ENCODE results near the gene ZNF205. TPM values are rescaled to one million over a fixed set of nuclear protein-coding genes. Genes with fewer than 3 reads are reported as not detected.
A peak's percentile ranks its signal among the peaks of the same experiment; 100 is the strongest.
"Not testable (repeated sequence)": the region's sequence is repeated elsewhere in the genome, so short reads cannot be mapped to it uniquely, and the experiment has no call there.

The ZNF205 gene
- total RNA-seq, 1 experiment from 2014 or later: 17.4 TPM

GRCh38 chr16:3166505-3166886, 54.1 kb downstream of the ZNF205 start:
- H3K36me3 ChIP-seq (ENCODE audit: low read depth): no peaks in the 10 kb centered on the region
- H3K9me2 ChIP-seq (ENCODE audit: insufficient read depth): no peaks in the 10 kb centered on the region
- POLR2A ChIA-PET (ENCODE audit: unreplicated experiment): no interaction called here
- BruUV-seq (replicated peaks): no TSS peak
- H3F3A ChIP-seq (ENCODE audit: insufficient read depth, low read depth): peaks cover 20% of the 10 kb centered on the region
- H3K9me3 ChIP-seq (ENCODE audit: insufficient read depth, low read depth): no peaks in the 10 kb centered on the region
- intact Hi-C loops (cut with micrococcal nuclease; ENCODE audit: unreplicated experiment): loop anchor here (5.0 kb wide), 2 partner anchors 34 to 109 kb away; no protein-coding TSS in a partner anchor
- H3K27ac ChIP-seq: no peak overlapping the region
- no peaks in the 10 kb centered on the region for H3K27me3 ChIP-seq (ENCODE audit: insufficient read depth, low read depth)
- H3K4me1 ChIP-seq (replicated peaks; ENCODE audit: insufficient read depth): 0 out of 2 replicates have a peak, but pooled peaks cover 4% of the 10 kb centered on the region
- H3K79me2 ChIP-seq (ENCODE audit: low read depth): no peaks in the 10 kb centered on the region
- no peak overlapping the region for H3K4me2 ChIP-seq
- H4K20me1 ChIP-seq (ENCODE audit: insufficient read depth): no peaks in the 10 kb centered on the region
- peak in 1 of 2 experiments; percentile 52 for DNase-seq
- no peak overlapping the region for H2AFZ ChIP-seq
- TF ChIP-seq EZH2 (IDR thresholded peaks at IDR 0.05; ENCODE audit: low read depth): no peak
- TF ChIP-seq CTCF (conservative IDR thresholded peaks at IDR 0.05): no peak
- CTCF ChIA-PET: interaction anchor here (0.7 kb wide), 1 partner anchor 26 kb away, joined by 3 read pairs; no protein-coding TSS in a partner anchor
- H3K4me3 ChIP-seq: no peak overlapping the region

- POLR2A ChIA-PET (ENCODE audit: unreplicated experiment): interaction anchor here (0.6 kb wide), 1 partner anchor 19 kb away, joined by 4 read pairs; the partner anchor contains the start of gene OR1F1
- not testable (repeated sequence) for H2AFZ ChIP-seq; BruUV-seq (replicated peaks); H3K9me2 ChIP-seq (ENCODE audit: insufficient read depth); H3K4me1 ChIP-seq (replicated peaks; ENCODE audit: insufficient read depth); H3K36me3 ChIP-seq (ENCODE audit: low read depth); H3K27me3 ChIP-seq (ENCODE audit: insufficient read depth, low read depth); H4K20me1 ChIP-seq (ENCODE audit: insufficient read depth); H3K4me3 ChIP-seq; H3K79me2 ChIP-seq (ENCODE audit: low read depth); H3K27ac ChIP-seq; H3K9me3 ChIP-seq (ENCODE audit: insufficient read depth, low read depth); DNase-seq; H3K4me2 ChIP-seq
- peaks cover 22% of the 10 kb centered on the region for H3F3A ChIP-seq (ENCODE audit: insufficient read depth, low read depth)
- intact Hi-C loops (cut with micrococcal nuclease; ENCODE audit: unreplicated experiment): loop anchor here (5.0 kb wide), 2 partner anchors 36 to 111 kb away; no protein-coding TSS in a partner anchor
- CTCF ChIA-PET: interaction anchor here (0.6 to 0.7 kb wide), 2 partner anchors 69 to 347 kb away, joined by 3 to 5 read pairs; no protein-coding TSS in a partner anchor
Measured at GRCh38 chr16:3168729-3169128, 56.3 kb downstream of the ZNF205 start.

Other genes starting within 250 kb of the ZNF205 start
- 41.5 and 50.1 TPM in 2 replicates for gene FLYWCH2, start 229.4 kb upstream of the ZNF205 start, total RNA-seq (2021)
- 79.9 and 84.8 TPM in 2 replicates for gene FLYWCH1, start 200.7 kb upstream of the ZNF205 start, total RNA-seq (2021)
- gene KREMEN2, start 148.3 kb upstream of the ZNF205 start, total RNA-seq (2021): 8.4 and 16.2 TPM in 2 replicates
- gene PAQR4, start 143.2 kb upstream of the ZNF205 start, total RNA-seq (2021): 33.6 and 40.7 TPM in 2 replicates
- 105 and 112 TPM in 2 replicates for gene PKMYT1, start 132.1 kb upstream of the ZNF205 start, total RNA-seq (2021)
- 14.3 and 16.4 TPM in 2 replicates for gene CLDN9, start 99.7 kb upstream of the ZNF205 start, total RNA-seq (2021)
- 0.26 and 0.38 TPM in 2 replicates for gene CLDN6, start 94.4 kb upstream of the ZNF205 start, total RNA-seq (2021)
- gene TNFRSF12A, start 92.2 kb upstream of the ZNF205 start, total RNA-seq (2021): 226 and 242 TPM in 2 replicates
- 118 and 186 TPM in 2 replicates for gene HCFC1R1, start 88.6 kb upstream of the ZNF205 start, total RNA-seq (2021)
- gene THOC6, start 88.6 kb upstream of the ZNF205 start, total RNA-seq (2021): 69.9 and 109 TPM in 2 replicates
- gene BICDL2, start 75.6 kb upstream of the ZNF205 start, total RNA-seq (2021): 57.9 and 68.7 TPM in 2 replicates
- 0.28 and 0.83 TPM in 2 replicates for gene MMP25, start 66.0 kb upstream of the ZNF205 start, total RNA-seq (2021)
- 1.5 and 2.2 TPM in 2 replicates for gene IL32, start 46.9 kb upstream of the ZNF205 start, total RNA-seq (2021)
- gene ZSCAN10, start 13.3 kb upstream of the ZNF205 start, total RNA-seq (2021): 0.23 TPM in 1 of 2 replicates, not detected in the other
- gene ZNF213, start 22.4 kb downstream of the ZNF205 start, total RNA-seq (2021): 15.9 and 17.7 TPM in 2 replicates
- 1.2 and 1.4 TPM in 2 replicates for gene OR1F1, start 75.6 kb downstream of the ZNF205 start, total RNA-seq (2021)
- 12.1 and 13.2 TPM in 2 replicates for gene ZNF200, start 122.6 kb downstream of the ZNF205 start, total RNA-seq (2021)
- gene MEFV, start 144.0 kb downstream of the ZNF205 start, total RNA-seq (2021): not detected in 2 replicates
- 36.8 and 49.8 TPM in 2 replicates for gene ZNF263, start 170.9 kb downstream of the ZNF205 start, total RNA-seq (2021)
- gene TIGD7, start 192.8 kb downstream of the ZNF205 start, total RNA-seq (2021): 8.7 and 10.9 TPM in 2 replicates
- gene ZNF75A, start 192.9 kb downstream of the ZNF205 start, total RNA-seq (2021): 32.2 and 35.2 TPM in 2 replicates
- gene OR2C1, start 243.3 kb downstream of the ZNF205 start, total RNA-seq (2021): not detected in 2 replicates